Measurements from ENCODE around the gene MTERF4. TPM values are rescaled to one million over a fixed set of nuclear protein-coding genes. Genes with fewer than 3 reads are reported as not detected.

Gene MTERF4
- polyA plus RNA-seq, 1 donor from 2014 or later, result 142 TPM

DNA sequence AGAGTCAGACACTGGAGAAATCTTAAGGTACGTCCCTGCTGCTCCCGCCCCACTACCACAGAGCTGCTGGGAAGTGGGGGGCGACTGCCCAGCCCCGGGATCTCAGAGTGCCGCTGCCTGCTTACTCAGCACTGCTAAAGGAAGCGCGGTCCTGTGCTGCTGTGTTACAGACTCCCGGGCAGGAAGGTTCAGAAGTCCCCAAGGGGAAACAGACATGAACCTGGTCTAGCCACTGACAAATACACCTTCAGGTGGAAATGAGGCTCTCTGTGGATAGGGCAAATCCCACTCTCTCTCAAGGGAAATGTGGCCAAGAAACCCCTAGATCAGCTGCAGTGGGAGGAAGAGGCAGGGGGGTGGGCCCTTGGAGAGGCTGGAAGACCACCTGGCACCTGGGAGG, 13.7 kb downstream of the MTERF4 start:
- no peaks in the 10 kb centered on the region for H3F3A ChIP-seq (ENCODE audit: insufficient read depth, low read length, poor library complexity, severe bottlenecking)
- H3K4me2 ChIP-seq (ENCODE audit: low read length), result no peak overlapping the region
- TF ChIP-seq, protein P1, sequence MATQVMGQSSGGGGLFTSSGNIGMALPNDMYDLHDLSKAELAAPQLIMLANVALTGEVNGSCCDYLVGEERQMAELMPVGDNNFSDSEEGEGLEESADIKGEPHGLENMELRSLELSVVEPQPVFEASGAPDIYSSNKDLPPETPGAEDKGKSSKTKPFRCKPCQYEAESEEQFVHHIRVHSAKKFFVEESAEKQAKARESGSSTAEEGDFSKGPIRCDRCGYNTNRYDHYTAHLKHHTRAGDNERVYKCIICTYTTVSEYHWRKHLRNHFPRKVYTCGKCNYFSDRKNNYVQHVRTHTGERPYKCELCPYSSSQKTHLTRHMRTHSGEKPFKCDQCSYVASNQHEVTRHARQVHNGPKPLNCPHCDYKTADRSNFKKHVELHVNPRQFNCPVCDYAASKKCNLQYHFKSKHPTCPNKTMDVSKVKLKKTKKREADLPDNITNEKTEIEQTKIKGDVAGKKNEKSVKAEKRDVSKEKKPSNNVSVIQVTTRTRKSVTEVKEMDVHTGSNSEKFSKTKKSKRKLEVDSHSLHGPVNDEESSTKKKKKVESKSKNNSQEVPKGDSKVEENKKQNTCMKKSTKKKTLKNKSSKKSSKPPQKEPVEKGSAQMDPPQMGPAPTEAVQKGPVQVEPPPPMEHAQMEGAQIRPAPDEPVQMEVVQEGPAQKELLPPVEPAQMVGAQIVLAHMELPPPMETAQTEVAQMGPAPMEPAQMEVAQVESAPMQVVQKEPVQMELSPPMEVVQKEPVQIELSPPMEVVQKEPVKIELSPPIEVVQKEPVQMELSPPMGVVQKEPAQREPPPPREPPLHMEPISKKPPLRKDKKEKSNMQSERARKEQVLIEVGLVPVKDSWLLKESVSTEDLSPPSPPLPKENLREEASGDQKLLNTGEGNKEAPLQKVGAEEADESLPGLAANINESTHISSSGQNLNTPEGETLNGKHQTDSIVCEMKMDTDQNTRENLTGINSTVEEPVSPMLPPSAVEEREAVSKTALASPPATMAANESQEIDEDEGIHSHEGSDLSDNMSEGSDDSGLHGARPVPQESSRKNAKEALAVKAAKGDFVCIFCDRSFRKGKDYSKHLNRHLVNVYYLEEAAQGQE (IDR thresholded peaks at IDR 0.05; ENCODE audit: borderline replicate concordance), result no peak
- TF ChIP-seq EZH2 (IDR thresholded peaks at IDR 0.05; ENCODE audit: borderline replicate concordance, insufficient read depth, low read length, poor library complexity, severe bottlenecking), result no peak
- no peak for TF ChIP-seq RAD21 (conservative IDR thresholded peaks at IDR 0.05)
- no peak for TF ChIP-seq TAF1 (IDR thresholded peaks at IDR 0.05; ENCODE audit: low read depth)
- TF ChIP-seq SMC3 (conservative IDR thresholded peaks at IDR 0.05; ENCODE audit: poor library complexity), result no peak
- no peak for TF ChIP-seq EP300 (conservative IDR thresholded peaks at IDR 0.05; ENCODE audit: poor library complexity, severe bottlenecking)
- no peak for TF ChIP-seq MXI1 (conservative IDR thresholded peaks at IDR 0.05; ENCODE audit: poor library complexity, severe bottlenecking)
- TF ChIP-seq POLR2AphosphoS5 (IDR thresholded peaks at IDR 0.05), result no peak
- TF ChIP-seq, protein P2, sequence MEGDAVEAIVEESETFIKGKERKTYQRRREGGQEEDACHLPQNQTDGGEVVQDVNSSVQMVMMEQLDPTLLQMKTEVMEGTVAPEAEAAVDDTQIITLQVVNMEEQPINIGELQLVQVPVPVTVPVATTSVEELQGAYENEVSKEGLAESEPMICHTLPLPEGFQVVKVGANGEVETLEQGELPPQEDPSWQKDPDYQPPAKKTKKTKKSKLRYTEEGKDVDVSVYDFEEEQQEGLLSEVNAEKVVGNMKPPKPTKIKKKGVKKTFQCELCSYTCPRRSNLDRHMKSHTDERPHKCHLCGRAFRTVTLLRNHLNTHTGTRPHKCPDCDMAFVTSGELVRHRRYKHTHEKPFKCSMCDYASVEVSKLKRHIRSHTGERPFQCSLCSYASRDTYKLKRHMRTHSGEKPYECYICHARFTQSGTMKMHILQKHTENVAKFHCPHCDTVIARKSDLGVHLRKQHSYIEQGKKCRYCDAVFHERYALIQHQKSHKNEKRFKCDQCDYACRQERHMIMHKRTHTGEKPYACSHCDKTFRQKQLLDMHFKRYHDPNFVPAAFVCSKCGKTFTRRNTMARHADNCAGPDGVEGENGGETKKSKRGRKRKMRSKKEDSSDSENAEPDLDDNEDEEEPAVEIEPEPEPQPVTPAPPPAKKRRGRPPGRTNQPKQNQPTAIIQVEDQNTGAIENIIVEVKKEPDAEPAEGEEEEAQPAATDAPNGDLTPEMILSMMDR (IDR thresholded peaks at IDR 0.05; ENCODE audit: poor library complexity, severe bottlenecking), result no peak
- no peaks in the 10 kb centered on the region for H3K36me3 ChIP-seq (ENCODE audit: insufficient read depth, low read length)
- no peaks in the 10 kb centered on the region for H4K20me1 ChIP-seq (ENCODE audit: insufficient read depth)
- H3K4me3 ChIP-seq (ENCODE audit: low read length), result no peak overlapping the region
- no peaks in the 10 kb centered on the region for H3K9me3 ChIP-seq (ENCODE audit: low read length)
- H3K9me2 ChIP-seq (ENCODE audit: insufficient read depth, low read length), result no peaks in the 10 kb centered on the region
- no peak overlapping the region for H3K9ac ChIP-seq (ENCODE audit: low read length)
- H3K79me2 ChIP-seq (replicated peaks; ENCODE audit: insufficient read depth, low read length), result no peaks in the 10 kb centered on the region
- no peak overlapping the region for H3K27ac ChIP-seq (ENCODE audit: low read length)
- H2AFZ ChIP-seq (ENCODE audit: low read depth, low read length), result no peak overlapping the region
- H3K27me3 ChIP-seq (ENCODE audit: insufficient read depth, low read depth, low read length), result no peaks in the 10 kb centered on the region

DNA sequence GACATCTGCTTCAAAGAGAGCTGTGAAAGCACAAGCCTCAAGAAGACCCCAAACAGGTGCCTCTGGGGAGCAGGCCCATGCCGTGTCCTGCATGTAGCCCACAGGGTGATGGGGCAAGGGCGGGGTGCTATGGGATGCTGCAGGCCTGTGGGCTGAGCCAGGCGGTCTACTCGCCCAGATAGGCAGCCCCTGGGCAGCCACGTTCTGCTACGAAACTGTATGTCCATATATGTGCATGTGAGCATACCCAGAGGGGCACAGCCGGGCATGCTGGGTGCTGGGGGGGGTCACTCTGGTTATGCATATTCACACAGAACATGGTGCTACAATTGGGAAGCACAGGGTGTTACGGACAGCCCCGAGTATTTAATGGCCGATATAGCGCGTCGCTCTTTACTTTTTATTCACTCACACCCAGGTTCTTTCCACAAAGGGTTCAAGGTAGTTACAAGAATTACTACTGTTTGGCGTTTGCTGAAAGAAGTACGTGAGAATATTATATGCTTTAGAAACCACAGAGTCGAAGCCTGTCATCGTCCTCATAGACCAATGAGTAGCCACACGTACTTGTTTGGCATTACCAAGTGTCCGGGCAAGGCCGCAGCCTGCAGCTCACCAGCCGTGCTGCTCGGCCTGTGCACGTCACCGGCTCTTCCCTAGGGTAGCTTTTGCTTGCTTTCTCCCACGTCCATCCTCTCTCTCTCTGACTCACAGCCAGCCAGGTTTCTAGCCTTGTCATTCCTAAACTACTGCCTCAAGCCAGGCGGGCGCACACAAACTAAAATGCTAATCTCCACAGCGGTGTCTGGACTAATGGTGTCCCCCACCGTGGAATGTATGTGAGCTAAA, 14.4 kb downstream of the MTERF4 start:
- no peak for TF ChIP-seq EP300 (conservative IDR thresholded peaks at IDR 0.05; ENCODE audit: poor library complexity, severe bottlenecking)
- TF ChIP-seq POLR2AphosphoS5 (IDR thresholded peaks at IDR 0.05), result no peak
- TF ChIP-seq, protein P2 (IDR thresholded peaks at IDR 0.05; ENCODE audit: poor library complexity, severe bottlenecking), result no peak
- no peak for TF ChIP-seq RAD21 (conservative IDR thresholded peaks at IDR 0.05)
- TF ChIP-seq, protein P1 (IDR thresholded peaks at IDR 0.05; ENCODE audit: borderline replicate concordance), result no peak
- no peak for TF ChIP-seq TAF1 (IDR thresholded peaks at IDR 0.05; ENCODE audit: low read depth)

More for the DNA sequence above, 14.4 kb downstream of the MTERF4 start:
- H3K79me2 ChIP-seq (replicated peaks; ENCODE audit: insufficient read depth, low read length), result no peaks in the 10 kb centered on the region
- no peak overlapping the region for H2AFZ ChIP-seq (ENCODE audit: low read depth, low read length)
- H3K36me3 ChIP-seq (ENCODE audit: insufficient read depth, low read length), result no peaks in the 10 kb centered on the region
- H3K9me2 ChIP-seq (ENCODE audit: insufficient read depth, low read length), result no peaks in the 10 kb centered on the region
- no peaks in the 10 kb centered on the region for H3K27me3 ChIP-seq (ENCODE audit: insufficient read depth, low read depth, low read length)
- no peak overlapping the region for H3K4me3 ChIP-seq (ENCODE audit: low read length)
- H4K20me1 ChIP-seq (ENCODE audit: insufficient read depth), result no peaks in the 10 kb centered on the region
- no peak overlapping the region for H3K4me2 ChIP-seq (ENCODE audit: low read length)
- H3K9me3 ChIP-seq (ENCODE audit: low read length), result no peaks in the 10 kb centered on the region
- no peaks in the 10 kb centered on the region for H3F3A ChIP-seq (ENCODE audit: insufficient read depth, low read length, poor library complexity, severe bottlenecking)
- H3K27ac ChIP-seq (ENCODE audit: low read length), result no peak overlapping the region
- no peak overlapping the region for H3K9ac ChIP-seq (ENCODE audit: low read length)
